NCI-H82 (cell line): ENCODE measurements around the gene FIG4.
"Not testable (repeated sequence)": the region's sequence is repeated elsewhere in the genome, so short reads cannot be mapped to it uniquely, and the experiment has no call there.

Experiments
- DNase-seq: peaks from one replicate; lab custom pipeline; 2025; lab: John Stamatoyannopoulos, UW

FIG4 gene

GRCh38 chr6:109702791-109703190 lies 11.7 kb downstream of the FIG4 start:
- DNase-seq = no peak

GRCh38 chr6:109705258-109705657 lies 14.2 kb downstream of the FIG4 start:
- peak; percentile 94 for DNase-seq

GRCh38 chr6:109706513-109706912 lies 15.4 kb downstream of the FIG4 start:
- DNase-seq = no peak

GRCh38 chr6:109708099-109708498 lies 17.0 kb downstream of the FIG4 start:
- not testable (repeated sequence) for DNase-seq

GRCh38 chr6:109713097-109713496 lies 22.0 kb downstream of the FIG4 start:
- no peak for DNase-seq

- DNase-seq = peak; percentile 66
These were observed 23.1 kb downstream of the FIG4 start for GRCh38 chr6:109714166-109714565.

GRCh38 chr6:109714611-109715010 lies 23.5 kb downstream of the FIG4 start:
- DNase-seq = no peak

GRCh38 chr6:109715616-109716015 lies 24.5 kb downstream of the FIG4 start:
- DNase-seq = no peak

- peak; percentile 55 for DNase-seq
These were observed 26.9 kb downstream of the FIG4 start for GRCh38 chr6:109717971-109718370.

- no peak for DNase-seq
These were observed 27.9 kb downstream of the FIG4 start for GRCh38 chr6:109718991-109719390.

- no peak for DNase-seq
These were observed 29.2 kb downstream of the FIG4 start for GRCh38 chr6:109720311-109720710.

GRCh38 chr6:109722011-109722410 lies 30.9 kb downstream of the FIG4 start:
- DNase-seq = no peak

- no peak for DNase-seq
These were observed 31.6 kb downstream of the FIG4 start for GRCh38 chr6:109722564-109723254.

GRCh38 chr6:109725250-109725649 lies 34.2 kb downstream of the FIG4 start:
- DNase-seq = not testable (repeated sequence)

GRCh38 chr6:109736273-109737025 lies 45.4 kb downstream of the FIG4 start:
- no peak for DNase-seq

- no peak for DNase-seq
These were observed 47.2 kb downstream of the FIG4 start for GRCh38 chr6:109738255-109738654.

- DNase-seq = no peak
These were observed 47.6 kb downstream of the FIG4 start for GRCh38 chr6:109738667-109739066.

- DNase-seq = peak; percentile 40
These were observed 48.6 kb downstream of the FIG4 start for GRCh38 chr6:109739686-109740085.

GRCh38 chr6:109740787-109741186 lies 49.7 kb downstream of the FIG4 start:
- DNase-seq = peak; percentile 25

- peak; percentile 10 for DNase-seq
These were observed 52.6 kb downstream of the FIG4 start for GRCh38 chr6:109743739-109744138.

- not testable (repeated sequence) for DNase-seq
These were observed 53.7 kb downstream of the FIG4 start for GRCh38 chr6:109744779-109745178.

GRCh38 chr6:109747221-109747620 lies 56.1 kb downstream of the FIG4 start:
- DNase-seq = no peak
